ENCODE data around the gene P2RX4. TPM values are rescaled to one million over a fixed set of nuclear protein-coding genes. Genes with fewer than 3 reads are reported as not detected.

Gene P2RX4
- total RNA-seq, 2 donors from 2014 or later, result 63.2 to 103 TPM

GRCh38 chr12:121181181-121181580, 28.7 kb upstream of the P2RX4 start:
- no peaks in the 10 kb centered on the region for H3K27me3 ChIP-seq (replicated peaks; ENCODE audit: insufficient read depth)
- no peak for TF ChIP-seq POLR2A (IDR thresholded peaks at IDR 0.05)
- no peak for TF ChIP-seq POLR2AphosphoS5 (IDR thresholded peaks at IDR 0.05)
- TF ChIP-seq, protein P1, sequence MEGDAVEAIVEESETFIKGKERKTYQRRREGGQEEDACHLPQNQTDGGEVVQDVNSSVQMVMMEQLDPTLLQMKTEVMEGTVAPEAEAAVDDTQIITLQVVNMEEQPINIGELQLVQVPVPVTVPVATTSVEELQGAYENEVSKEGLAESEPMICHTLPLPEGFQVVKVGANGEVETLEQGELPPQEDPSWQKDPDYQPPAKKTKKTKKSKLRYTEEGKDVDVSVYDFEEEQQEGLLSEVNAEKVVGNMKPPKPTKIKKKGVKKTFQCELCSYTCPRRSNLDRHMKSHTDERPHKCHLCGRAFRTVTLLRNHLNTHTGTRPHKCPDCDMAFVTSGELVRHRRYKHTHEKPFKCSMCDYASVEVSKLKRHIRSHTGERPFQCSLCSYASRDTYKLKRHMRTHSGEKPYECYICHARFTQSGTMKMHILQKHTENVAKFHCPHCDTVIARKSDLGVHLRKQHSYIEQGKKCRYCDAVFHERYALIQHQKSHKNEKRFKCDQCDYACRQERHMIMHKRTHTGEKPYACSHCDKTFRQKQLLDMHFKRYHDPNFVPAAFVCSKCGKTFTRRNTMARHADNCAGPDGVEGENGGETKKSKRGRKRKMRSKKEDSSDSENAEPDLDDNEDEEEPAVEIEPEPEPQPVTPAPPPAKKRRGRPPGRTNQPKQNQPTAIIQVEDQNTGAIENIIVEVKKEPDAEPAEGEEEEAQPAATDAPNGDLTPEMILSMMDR (IDR thresholded peaks at IDR 0.05), result no peak
- H3K4me1 ChIP-seq (replicated peaks), result no peaks in the 10 kb centered on the region
- no peaks in the 10 kb centered on the region for H3K9me3 ChIP-seq
- no peak for DNase-seq (ENCODE audit: low spot score)
- WGBS, result 83% methylated on average over 3 of the region's 3 CpGs
- H3K36me3 ChIP-seq, result no peaks in the 10 kb centered on the region
- H3K27ac ChIP-seq, result no peak overlapping the region
- intact Hi-C loops (cut with DNase I), result no loop called here
- H3K4me3 ChIP-seq, result no peak overlapping the region

DNA sequence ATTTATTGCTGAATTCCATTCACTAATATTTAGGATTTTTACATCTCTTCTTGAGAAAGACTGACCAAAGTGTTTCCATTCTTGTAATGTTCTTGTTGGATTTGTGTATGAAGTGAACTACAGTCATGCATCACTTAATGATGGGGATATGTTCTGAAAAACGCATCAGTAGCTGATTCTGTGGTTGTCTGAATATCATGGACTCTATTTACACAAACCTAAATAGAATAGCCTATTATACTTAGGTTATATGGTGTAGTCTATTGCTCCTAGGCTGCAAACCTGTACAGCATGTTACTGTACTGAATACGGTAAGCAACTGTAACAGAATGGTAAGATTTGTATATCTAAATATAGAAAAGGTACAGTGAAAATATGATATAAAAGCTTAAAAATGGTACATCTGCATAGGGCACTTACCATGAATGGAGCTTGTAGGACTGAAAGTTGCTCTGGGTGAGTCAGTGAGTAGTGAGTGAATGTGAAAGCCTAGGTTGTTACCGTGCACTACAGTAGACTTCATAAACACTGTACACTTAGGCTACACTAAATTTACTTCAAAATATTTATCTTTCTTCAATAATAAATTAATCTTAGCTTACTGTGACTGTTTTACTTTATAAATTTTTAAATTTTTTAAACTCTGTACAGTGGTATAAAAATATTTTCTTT, 27.6 kb upstream of the P2RX4 start:
- no peaks in the 10 kb centered on the region for H3K36me3 ChIP-seq
- no peak overlapping the region for H3K27ac ChIP-seq
- TF ChIP-seq, protein P1 (IDR thresholded peaks at IDR 0.05), result no peak
- TF ChIP-seq POLR2A (IDR thresholded peaks at IDR 0.05) (no peak), POLR2AphosphoS5 (IDR thresholded peaks at IDR 0.05) (no peak)
- no peaks in the 10 kb centered on the region for H3K9me3 ChIP-seq
- no peak overlapping the region for H3K4me3 ChIP-seq
- no peaks in the 10 kb centered on the region for H3K4me1 ChIP-seq (replicated peaks)
- DNase-seq (ENCODE audit: low spot score), result no peak
- intact Hi-C loops (cut with DNase I), result no loop called here
- WGBS, result 90% methylated on average over 3 of the region's 3 CpGs
- no peaks in the 10 kb centered on the region for H3K27me3 ChIP-seq (replicated peaks; ENCODE audit: insufficient read depth)

DNA sequence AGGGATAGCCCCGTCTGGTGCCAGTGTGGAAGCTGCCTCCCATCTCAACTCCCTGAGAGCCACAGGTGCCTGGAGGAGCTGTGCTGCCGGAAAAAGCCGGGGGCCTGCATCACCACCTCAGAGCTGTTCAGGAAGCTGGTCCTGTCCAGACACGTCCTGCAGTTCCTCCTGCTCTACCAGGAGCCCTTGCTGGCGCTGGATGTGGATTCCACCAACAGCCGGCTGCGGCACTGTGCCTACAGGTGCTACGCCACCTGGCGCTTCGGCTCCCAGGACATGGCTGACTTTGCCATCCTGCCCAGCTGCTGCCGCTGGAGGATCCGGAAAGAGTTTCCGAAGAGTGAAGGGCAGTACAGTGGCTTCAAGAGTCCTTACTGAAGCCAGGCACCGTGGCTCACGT, 25.5 kb upstream of the P2RX4 start:
- Histone ChIP-seq H3K4me1 (replicated peaks) (no peaks in the 10 kb centered on the region), H3K9me3 (no peaks in the 10 kb centered on the region), H3K4me3 (no peak overlapping the region), H3K36me3 (no peaks in the 10 kb centered on the region), H3K27me3 (replicated peaks; ENCODE audit: insufficient read depth) (no peaks in the 10 kb centered on the region), H3K27ac (no peak overlapping the region)
- WGBS, result 74% methylated on average over 15 of the region's 15 CpGs
- intact Hi-C loops (cut with DNase I), result no loop called here
- TF ChIP-seq POLR2A (IDR thresholded peaks at IDR 0.05) (no peak), POLR2AphosphoS5 (IDR thresholded peaks at IDR 0.05) (peak; percentile 61)
- TF ChIP-seq, protein P1 (IDR thresholded peaks at IDR 0.05), result peak in 2 of 4 experiments; percentile 24 to 60
- peak; percentile 86 for DNase-seq (ENCODE audit: low spot score)

DNA sequence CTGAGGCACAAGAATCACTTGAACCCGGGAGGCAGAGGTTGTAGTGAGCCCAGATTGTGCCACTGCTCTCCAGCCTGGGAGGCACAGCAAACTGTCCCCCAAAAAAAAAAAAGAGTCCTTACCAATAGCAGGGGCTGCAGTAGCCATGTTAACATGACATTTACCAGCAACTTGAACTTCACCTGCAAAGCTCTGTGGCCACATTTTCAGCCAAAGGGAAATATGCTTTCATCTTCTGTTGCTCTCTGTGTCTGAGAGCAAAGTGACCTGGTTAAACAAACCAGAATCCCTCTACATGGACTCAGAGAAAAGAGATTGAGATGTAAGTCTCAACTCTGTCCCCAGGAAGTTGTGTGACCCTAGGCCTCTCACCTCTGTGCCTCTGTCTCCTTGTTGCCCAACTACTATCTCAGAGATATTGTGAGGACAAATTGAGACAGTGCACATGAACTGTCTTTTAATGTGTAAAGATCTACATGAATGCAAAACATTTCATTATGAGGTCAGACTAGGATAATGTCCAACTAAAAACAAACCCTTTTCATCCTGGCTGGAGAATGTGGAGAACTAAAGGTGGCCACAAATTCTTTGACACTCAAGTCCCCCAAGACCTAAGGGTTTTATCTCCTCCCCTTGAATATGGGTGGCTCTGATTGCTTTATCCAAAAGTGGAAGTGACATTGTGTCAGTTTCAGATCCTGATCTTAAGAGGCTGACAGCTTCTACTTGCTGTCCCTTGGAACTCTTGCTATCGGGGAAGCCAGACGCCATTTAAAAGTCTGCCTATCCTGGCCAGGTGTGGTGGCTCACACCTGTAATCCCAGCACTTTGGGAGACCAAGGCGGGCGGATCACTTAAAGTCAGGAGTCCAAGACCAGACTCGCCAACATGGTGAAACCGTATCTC, 24.7 kb upstream of the P2RX4 start:
- no peaks in the 10 kb centered on the region for H3K4me1 ChIP-seq (replicated peaks)

More for the DNA sequence above, 24.7 kb upstream of the P2RX4 start:
- no peak for DNase-seq (ENCODE audit: low spot score)
- H3K27me3 ChIP-seq (replicated peaks; ENCODE audit: insufficient read depth), result no peaks in the 10 kb centered on the region
- H3K4me3 ChIP-seq, result no peak overlapping the region
- 91% methylated on average over 7 of the region's 7 CpGs for WGBS
- H3K9me3 ChIP-seq, result no peaks in the 10 kb centered on the region
- intact Hi-C loops (cut with DNase I), result no loop called here
- no peak overlapping the region for H3K27ac ChIP-seq
- H3K36me3 ChIP-seq, result no peaks in the 10 kb centered on the region
- no peak for TF ChIP-seq POLR2A (IDR thresholded peaks at IDR 0.05)
- TF ChIP-seq, protein P1 (IDR thresholded peaks at IDR 0.05), result no peak
